CD4-positive, alpha-beta T cell treated with Interleukin-21 for 1 hour (primary cell): Measurements from ENCODE around the gene CST2.
"Not testable (repeated sequence)": the region's sequence is repeated elsewhere in the genome, so short reads cannot be mapped to it uniquely, and the experiment has no call there.

Source experiments
- DNase-seq: peaks from one replicate; pipeline ENCODE4 v3.0.0-alpha.2; 2020

The CST2 gene, protein sequence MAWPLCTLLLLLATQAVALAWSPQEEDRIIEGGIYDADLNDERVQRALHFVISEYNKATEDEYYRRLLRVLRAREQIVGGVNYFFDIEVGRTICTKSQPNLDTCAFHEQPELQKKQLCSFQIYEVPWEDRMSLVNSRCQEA

DNA sequence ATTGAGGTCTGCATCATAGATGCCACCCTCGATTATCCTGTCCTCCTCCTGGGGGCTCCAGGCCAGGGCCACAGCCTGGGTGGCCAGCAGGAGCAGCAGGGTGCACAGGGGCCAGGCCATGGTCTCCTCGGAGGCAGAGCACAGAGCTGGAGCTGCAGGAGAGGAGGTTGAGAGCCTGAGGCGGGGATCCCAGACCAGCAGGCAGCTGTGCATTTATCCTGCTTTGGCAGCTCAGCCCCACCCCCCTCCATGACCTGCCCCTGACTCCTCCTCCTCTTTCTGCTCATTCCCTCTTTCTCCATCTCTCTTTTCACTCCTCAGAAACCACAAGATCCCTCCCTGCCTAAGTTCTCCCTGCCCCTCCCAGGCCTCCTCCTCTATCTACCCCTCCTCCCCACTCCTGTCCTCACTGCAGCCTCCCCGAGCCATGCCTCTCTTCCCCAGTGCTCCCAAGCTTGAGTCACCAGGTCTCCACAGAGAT, at the start of gene CST2:
Gene CST2 (minus strand): TSS at position 189 of the 481 bp plus-strand sequence. CDS start 69 bp downstream, at position 120.
- DNase-seq = no peak

DNA sequence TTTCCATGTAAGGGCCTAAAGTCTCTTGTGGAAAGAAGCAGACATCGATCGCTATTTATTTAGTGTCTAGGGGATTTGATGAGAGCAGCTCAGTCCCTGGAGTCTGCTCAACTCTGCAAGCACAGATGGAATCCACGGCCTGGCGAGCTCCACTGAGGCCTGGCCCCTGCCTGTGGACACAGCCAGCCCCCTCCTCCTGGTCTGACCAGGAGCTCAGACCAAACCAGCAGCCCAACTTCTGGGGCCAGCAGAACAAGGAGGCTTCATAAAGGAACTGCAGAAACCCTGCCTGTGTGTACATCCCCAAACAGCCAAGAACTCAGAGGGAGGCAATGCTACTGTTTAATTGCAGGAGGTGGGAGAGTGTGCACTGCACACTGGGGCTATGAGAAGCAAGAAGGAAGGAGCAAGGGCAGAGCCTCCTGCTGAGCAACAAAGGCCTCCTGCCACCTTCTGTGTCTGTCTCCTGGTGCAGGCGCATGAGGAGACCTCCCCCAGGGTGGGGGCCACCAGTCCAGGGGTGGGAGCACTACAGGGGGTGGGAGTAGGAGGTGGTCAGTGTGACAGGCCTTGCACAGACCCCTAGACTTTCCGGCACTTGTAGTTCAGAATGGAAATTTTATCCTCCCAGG, 49.2 kb upstream of the CST2 start:
- no peak for DNase-seq

- no peak for DNase-seq
Observed at GRCh38 chr20:23874747-23875146, 48.2 kb upstream of the CST2 start.

- DNase-seq = no peak
Observed at GRCh38 chr20:23873370-23874015, 47.0 kb upstream of the CST2 start.

DNA sequence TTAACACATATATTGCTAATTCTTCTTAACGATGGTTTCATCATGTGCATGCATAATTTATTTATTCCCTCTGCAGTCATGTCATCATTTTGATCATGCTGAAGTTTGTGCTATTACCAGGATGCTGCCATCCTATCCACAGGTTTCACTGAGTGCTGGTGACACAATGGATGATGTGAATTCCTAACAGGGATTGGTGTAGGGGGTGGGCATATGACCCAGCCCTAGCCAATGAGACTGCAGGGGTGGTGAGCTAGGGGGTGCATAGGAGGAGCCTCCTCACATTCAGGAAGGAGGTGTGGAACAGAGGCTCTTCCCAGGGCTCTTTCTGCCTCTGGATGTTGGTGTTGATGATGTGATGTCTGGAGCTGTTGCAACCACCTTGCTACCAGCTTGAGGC, 45.5 kb upstream of the CST2 start:
- no peak for DNase-seq

GRCh38 chr20:23870461-23870860, 43.9 kb upstream of the CST2 start:
- no peak for DNase-seq

DNA sequence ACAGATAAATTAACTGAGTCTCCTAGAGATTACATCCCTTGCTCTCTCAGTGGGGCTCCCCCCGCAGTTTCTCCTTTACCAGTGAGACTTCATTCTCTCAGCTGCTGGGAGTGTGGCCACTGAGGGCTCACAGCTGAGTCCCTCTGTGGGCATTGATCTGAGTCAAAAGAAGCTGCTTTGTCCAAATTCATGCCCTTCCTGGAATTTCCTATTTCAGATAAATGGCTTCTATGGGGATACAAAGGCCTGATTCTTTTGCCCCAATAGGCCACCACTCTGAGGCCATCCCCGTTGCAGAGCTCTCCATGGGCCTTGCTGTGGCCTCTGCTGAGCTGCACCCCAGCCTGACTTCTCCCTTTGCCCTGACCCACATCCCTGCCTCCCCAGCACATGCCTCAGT, 43.0 kb upstream of the CST2 start:
- no peak for DNase-seq

GRCh38 chr20:23868321-23868720, 41.8 kb upstream of the CST2 start:
- no peak for DNase-seq

DNA sequence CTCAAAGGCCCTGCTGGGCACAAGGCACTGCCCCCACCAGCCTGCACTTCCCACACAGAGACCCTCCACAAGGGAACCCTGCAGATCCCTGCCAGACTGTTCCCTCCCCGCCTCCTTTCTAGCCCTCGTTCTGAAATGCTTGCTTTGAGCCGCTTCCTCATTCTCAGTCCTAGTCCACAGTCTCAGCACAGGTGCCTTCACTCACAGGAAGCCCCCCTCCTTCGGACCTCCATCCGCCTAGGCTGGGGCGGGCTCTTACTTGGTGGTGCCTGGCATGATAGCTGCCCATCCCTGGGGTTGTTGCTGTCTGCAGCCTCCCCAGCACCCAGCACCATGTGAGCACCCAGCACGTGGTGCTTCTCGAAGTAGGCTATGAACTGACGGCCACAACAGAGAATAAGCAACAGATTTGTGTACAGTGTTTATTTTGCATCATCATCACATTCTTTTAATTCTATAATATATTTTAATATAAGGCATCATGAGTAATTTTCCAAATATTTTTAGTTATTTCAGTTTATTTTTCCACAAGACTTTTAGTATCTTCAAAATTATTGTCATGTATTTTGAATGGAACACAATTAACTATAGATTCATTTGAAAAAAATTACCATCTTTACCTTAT, 40.7 kb upstream of the CST2 start:
- DNase-seq = no peak

DNA sequence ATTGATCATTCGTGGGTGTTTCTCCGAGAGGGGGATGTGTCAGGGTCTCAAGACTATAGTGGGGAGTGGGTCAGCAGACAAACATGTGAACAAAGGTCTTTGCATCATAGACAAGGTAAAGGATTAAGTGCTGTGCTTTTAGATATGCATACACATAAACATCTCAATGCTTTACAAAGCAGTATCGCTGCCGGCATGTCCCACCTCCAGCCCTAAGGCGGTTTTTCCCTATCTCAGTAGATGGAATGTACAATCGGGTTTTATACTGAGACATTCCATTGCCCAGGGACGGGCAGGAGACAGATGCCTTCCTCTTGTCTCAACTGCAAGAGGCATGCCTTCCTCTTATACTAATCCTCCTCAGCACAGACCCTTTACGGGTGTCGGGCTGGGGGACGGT, 34.2 kb upstream of the CST2 start:
- not testable (repeated sequence) for DNase-seq

- DNase-seq = no peak
Observed at GRCh38 chr20:23857962-23858595, 31.6 kb upstream of the CST2 start.

GRCh38 chr20:23856736-23857135, 30.2 kb upstream of the CST2 start:
- no peak for DNase-seq

- no peak for DNase-seq
Observed at GRCh38 chr20:23856226-23856625, 29.7 kb upstream of the CST2 start.

DNA sequence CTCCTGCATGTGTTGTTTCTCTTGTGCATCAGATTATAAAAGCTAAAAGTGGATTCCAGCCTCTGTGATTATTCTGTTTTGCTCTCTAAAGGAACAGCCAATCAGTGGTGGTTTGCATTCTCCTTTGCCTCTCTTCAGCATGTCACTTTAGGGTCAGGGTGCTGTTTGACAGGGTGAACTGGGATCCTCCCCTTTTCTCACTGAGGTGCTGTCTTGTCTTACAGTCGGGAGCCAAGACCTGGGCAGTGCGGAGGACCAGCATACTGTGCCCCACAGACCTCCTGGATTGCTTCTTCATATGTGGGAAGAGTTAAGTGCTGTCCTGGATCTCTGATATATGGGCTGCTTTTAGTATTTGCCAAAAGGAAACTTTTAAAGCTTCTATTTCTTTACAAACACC, 15.2 kb upstream of the CST2 start:
- no peak for DNase-seq

GRCh38 chr20:23835716-23836115, 9.2 kb upstream of the CST2 start:
- no peak for DNase-seq

DNA sequence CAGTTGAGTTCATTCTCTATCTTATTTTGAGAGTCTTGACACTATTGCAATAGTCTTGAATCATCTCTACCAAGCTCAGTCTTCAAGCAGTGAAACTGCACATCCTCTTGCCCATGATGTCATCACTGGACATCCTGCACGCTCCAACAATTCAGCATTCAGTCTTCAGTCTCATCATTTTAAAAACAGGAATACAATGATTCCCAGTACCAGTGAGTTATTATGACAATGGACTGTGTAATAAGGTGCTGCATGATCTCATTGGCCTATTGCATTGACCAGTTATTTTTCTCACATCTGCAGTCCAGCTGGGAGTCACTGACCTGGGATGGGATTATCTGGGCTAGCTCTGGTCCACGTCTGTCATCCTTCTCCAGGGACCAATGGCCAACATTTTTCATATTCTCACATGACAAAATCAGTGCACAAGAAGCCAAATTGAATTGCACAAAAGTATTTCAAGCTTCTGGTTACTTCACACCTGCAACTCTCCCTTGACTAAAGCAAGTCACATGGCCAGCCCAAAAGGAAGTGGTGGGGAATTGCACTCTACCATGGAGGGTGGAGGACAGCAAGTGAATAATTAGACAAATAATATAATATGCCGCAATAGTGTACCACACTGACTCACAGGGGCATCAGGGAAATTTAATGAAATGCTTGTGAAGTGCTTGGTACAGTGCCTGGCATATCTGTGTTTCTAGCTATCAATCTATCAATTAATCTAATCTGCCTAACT, 6.4 kb upstream of the CST2 start:
- DNase-seq = no peak

- DNase-seq = not testable (repeated sequence)
Observed at GRCh38 chr20:23831961-23832360, 5.4 kb upstream of the CST2 start.

GRCh38 chr20:23823621-23824324, 2.8 kb downstream of the CST2 start:
- no peak for DNase-seq

GRCh38 chr20:23823111-23823510, 3.4 kb downstream of the CST2 start:
- no peak for DNase-seq

DNA sequence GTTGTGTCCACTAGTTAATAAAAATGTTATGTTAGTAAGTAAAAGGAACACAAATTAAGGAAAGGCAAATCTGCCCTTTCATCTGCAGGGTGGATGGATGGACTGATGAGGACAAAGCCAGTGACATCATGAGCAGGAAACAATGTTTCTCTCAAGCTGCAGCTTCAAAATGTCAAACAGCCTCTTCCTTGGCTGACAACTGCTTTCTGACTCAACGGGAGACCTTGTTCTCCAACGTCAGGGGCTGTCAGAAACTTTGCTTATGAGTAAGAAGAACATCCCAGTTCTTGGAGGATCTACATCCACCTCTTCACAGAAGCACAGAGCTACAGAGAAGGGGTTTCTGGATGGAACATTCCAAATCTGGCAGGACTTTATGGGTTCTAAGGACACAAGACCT, 6.0 kb downstream of the CST2 start:
- no peak for DNase-seq

DNA sequence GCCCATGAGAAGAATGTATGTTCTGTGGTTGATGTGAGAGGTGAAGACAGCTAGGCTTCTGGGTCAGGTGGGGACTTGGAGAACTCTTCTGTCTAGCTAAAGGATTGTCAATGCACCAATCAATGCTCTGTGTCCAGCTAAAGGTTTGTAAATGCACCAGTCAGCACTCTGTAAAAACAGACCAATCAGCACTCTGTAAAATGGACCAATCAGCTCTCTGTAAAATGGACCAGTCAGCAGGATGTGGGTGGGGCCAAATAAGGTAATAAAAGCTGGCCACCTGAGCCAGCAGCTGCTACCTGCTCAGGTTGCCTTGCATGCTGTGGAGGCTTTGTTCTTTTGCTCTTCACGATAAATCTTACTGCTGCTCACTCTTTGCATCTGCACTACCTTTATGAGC, 15.0 kb downstream of the CST2 start:
- not testable (repeated sequence) for DNase-seq

DNA sequence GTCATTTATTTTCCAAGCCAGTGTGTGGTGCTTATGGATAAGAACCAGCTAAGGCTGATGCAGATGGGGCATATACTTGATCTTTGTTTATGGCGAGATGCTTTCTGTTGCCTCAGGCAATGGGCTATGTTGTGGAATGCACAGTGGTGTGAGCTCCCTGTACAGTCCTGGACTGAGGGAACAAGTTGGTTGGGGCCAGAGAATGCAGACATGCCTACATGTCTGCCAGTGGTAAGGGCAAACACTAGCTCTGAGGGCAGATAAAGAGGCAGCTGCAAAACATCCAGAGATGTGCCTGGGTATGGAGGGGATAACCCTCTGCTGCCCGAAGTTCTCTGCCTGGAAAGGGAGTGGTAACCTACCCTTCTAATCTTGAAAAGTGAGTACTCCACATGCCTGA, 16.2 kb downstream of the CST2 start:
- DNase-seq = not testable (repeated sequence)
